Measurements from ENCODE around the gene C12orf42. TPM values are rescaled to one million over a fixed set of nuclear protein-coding genes. Genes with fewer than 3 reads are reported as not detected.

The C12orf42 gene
- total and polyA plus RNA-seq, 4 donors: 0.14 to 0.17 TPM; not detected in 2

- TF ChIP-seq REST (IDR thresholded peaks at IDR 0.05) (no peak), HNF4G (IDR thresholded peaks at IDR 0.05) (no peak), EGR1 (IDR thresholded peaks at IDR 0.05; ENCODE audit: low read depth in 2 of 2) (no peak)
Measured at GRCh38 chr12:103423516-103423910, 72.3 kb downstream of the C12orf42 start (continued).

GRCh38 chr12:103422746-103423515 lies 72.8 kb downstream of the C12orf42 start:
- H3K4me3 ChIP-seq (ENCODE audit: low read depth in 1 of 3, low read length in 3 of 3): no peak overlapping the region
- no peaks in the 10 kb centered on the region for H3K4me1 ChIP-seq (ENCODE audit: control insufficient read depth in 4 of 4, insufficient read depth in 4 of 4, low read length in 3 of 4)
- no peak overlapping the region for H3K27ac ChIP-seq (ENCODE audit: low read depth in 1 of 2, low read length in 2 of 2)
- no peak overlapping the region for H3K9ac ChIP-seq (ENCODE audit: low read depth in 1 of 2, low read length in 2 of 2)
- WGBS: 75% methylated on average over 4 of the region's 4 CpGs
- H3K9me3 ChIP-seq (ENCODE audit: control insufficient read depth in 4 of 4, low read length in 3 of 4): no peaks in the 10 kb centered on the region
- no peaks in the 10 kb centered on the region for H3K27me3 ChIP-seq (ENCODE audit: control insufficient read depth in 4 of 4, insufficient read depth in 4 of 4, low read length in 3 of 4)
- no peak for DNase-seq (ENCODE audit: low spot score)
- H3K36me3 ChIP-seq (ENCODE audit: control insufficient read depth in 4 of 4, insufficient read depth in 3 of 4, low read depth in 1 of 4, low read length in 3 of 4): no peaks in the 10 kb centered on the region
- no peak for TF ChIP-seq FOXA2 (IDR thresholded peaks at IDR 0.05)
- TF ChIP-seq TAF1 (conservative IDR thresholded peaks at IDR 0.05): no peak
- no peak for TF ChIP-seq RAD21 (IDR thresholded peaks at IDR 0.05)
- no peak for TF ChIP-seq GABPA (IDR thresholded peaks at IDR 0.05 in 1 of 2, conservative IDR thresholded peaks at IDR 0.05 in 1 of 2)
- TF ChIP-seq SP1 (IDR thresholded peaks at IDR 0.05): no peak
- no peak for TF ChIP-seq EGR1 (IDR thresholded peaks at IDR 0.05; ENCODE audit: low read depth in 2 of 2)
- no peak for TF ChIP-seq ZBTB33 (IDR thresholded peaks at IDR 0.05)
- TF ChIP-seq CTCF (IDR thresholded peaks at IDR 0.05; ENCODE audit: low read depth, low read length, missing input control): no peak
- TF ChIP-seq HNF4G (IDR thresholded peaks at IDR 0.05): no peak

- DNase-seq (ENCODE audit: low spot score): no peak
- no peaks in the 10 kb centered on the region for H3K36me3 ChIP-seq (ENCODE audit: control insufficient read depth in 4 of 4, insufficient read depth in 3 of 4, low read depth in 1 of 4, low read length in 3 of 4)
- no peaks in the 10 kb centered on the region for H3K4me1 ChIP-seq (ENCODE audit: control insufficient read depth in 4 of 4, insufficient read depth in 4 of 4, low read length in 3 of 4)
- H3K27ac ChIP-seq (ENCODE audit: low read depth in 1 of 2, low read length in 2 of 2): no peak overlapping the region
- TF ChIP-seq TAF1 (conservative IDR thresholded peaks at IDR 0.05): no peak
- no peak overlapping the region for H3K9ac ChIP-seq (ENCODE audit: low read depth in 1 of 2, low read length in 2 of 2)
- peaks cover 0 to 1% (median 0%) of the 10 kb centered on the region in 4 donors for H3K27me3 ChIP-seq (ENCODE audit: control insufficient read depth in 4 of 4, insufficient read depth in 4 of 4, low read length in 3 of 4)
- no peak overlapping the region for H3K4me3 ChIP-seq (ENCODE audit: low read depth in 1 of 3, low read length in 3 of 3)
- WGBS: 85% methylated on average over 4 of the region's 4 CpGs
- no peaks in the 10 kb centered on the region for H3K9me3 ChIP-seq (ENCODE audit: control insufficient read depth in 4 of 4, low read length in 3 of 4)
Measured at GRCh38 chr12:103422328-103422727, 73.4 kb downstream of the C12orf42 start.

Measured in liver (tissue), 9 donors.